ENCODE results near the gene IL2.

IL2 gene

GRCh38 chr4:122456231-122457116 is at the start of gene IL2:
IL2 (minus strand) TSS chr4:122456725; CDS start chr4:122456440, 285 bp downstream.
- DNase-seq, result no peak

- DNase-seq, result no peak
Observed at GRCh38 chr4:122503214-122503613, 46.7 kb upstream of the IL2 start.

- no peak for DNase-seq
Observed at GRCh38 chr4:122500852-122501501, 44.5 kb upstream of the IL2 start.

- no peak for DNase-seq
Observed at GRCh38 chr4:122489061-122489460, 32.5 kb upstream of the IL2 start.

- no peak for DNase-seq
Observed at GRCh38 chr4:122483481-122483880, 27.0 kb upstream of the IL2 start.

GRCh38 chr4:122481766-122482405 is 25.4 kb upstream of the IL2 start:
- DNase-seq, result no peak

GRCh38 chr4:122480655-122481487 is 24.3 kb upstream of the IL2 start:
- DNase-seq, result no peak

- DNase-seq, result no peak
Observed at GRCh38 chr4:122479935-122480416, 23.5 kb upstream of the IL2 start.

- no peak for DNase-seq
Observed at GRCh38 chr4:122476745-122477144, 20.2 kb upstream of the IL2 start.

GRCh38 chr4:122476126-122476525 is 19.6 kb upstream of the IL2 start:
- DNase-seq, result no peak

- no peak for DNase-seq
Observed at GRCh38 chr4:122475233-122475632, 18.7 kb upstream of the IL2 start.

GRCh38 chr4:122469457-122469856 is 12.9 kb upstream of the IL2 start:
- no peak for DNase-seq

- peak; percentile 20 for DNase-seq
Observed at GRCh38 chr4:122458625-122459024, 2.1 kb upstream of the IL2 start.

GRCh38 chr4:122453384-122453995 is 3.0 kb downstream of the IL2 start:
- no peak for DNase-seq

GRCh38 chr4:122450847-122451246 is 5.7 kb downstream of the IL2 start:
- DNase-seq, result no peak

GRCh38 chr4:122434285-122434684 is 22.2 kb downstream of the IL2 start:
- DNase-seq, result no peak

- DNase-seq, result no peak
Observed at GRCh38 chr4:122431351-122431750, 25.2 kb downstream of the IL2 start.

- DNase-seq, result no peak
Observed at GRCh38 chr4:122423246-122423645, 33.3 kb downstream of the IL2 start.

- no peak for DNase-seq
Observed at GRCh38 chr4:122412547-122412946, 44.0 kb downstream of the IL2 start.

GRCh38 chr4:122403861-122404260 is 52.7 kb downstream of the IL2 start:
- no peak for DNase-seq
